ENCODE data around the gene NPR1. TPM values are rescaled to one million over a fixed set of nuclear protein-coding genes. Genes with fewer than 3 reads are reported as not detected.

NPR1 gene
- total RNA-seq, 2 donors from 2014 or later, result 2.3 to 3.6 TPM

GRCh38 chr1:153733970-153734369, 55.5 kb downstream of the NPR1 start:
- no peak overlapping the region for H3K9ac ChIP-seq (ENCODE audit: low read depth in 2 of 2, low read length in 2 of 2)
- H3K4me3 ChIP-seq, result no peak overlapping the region
- TF ChIP-seq CTCF (IDR thresholded peaks at IDR 0.05), result no peak
- H3K27me3 ChIP-seq, result no peaks in the 10 kb centered on the region
- intact Hi-C loops (cut with DNase I), result loop anchor here (2.0 kb wide), 1 partner anchor 53 kb away; no protein-coding TSS in a partner anchor
- H3K27ac ChIP-seq, result no peak overlapping the region
- no peaks in the 10 kb centered on the region for H3K36me3 ChIP-seq
- H3K9me3 ChIP-seq, result no peaks in the 10 kb centered on the region
- no peak for DNase-seq
- H3K4me1 ChIP-seq, result peaks cover 3% of the 10 kb centered on the region

- no peak for DNase-seq
- no peaks in the 10 kb centered on the region for H3K9me3 ChIP-seq
- no peak overlapping the region for H3K9ac ChIP-seq (ENCODE audit: low read depth in 2 of 2, low read length in 2 of 2)
- no peak for TF ChIP-seq CTCF (IDR thresholded peaks at IDR 0.05)
- H3K4me3 ChIP-seq, result no peak overlapping the region
- H3K27ac ChIP-seq, result no peak overlapping the region
- H3K36me3 ChIP-seq, result no peaks in the 10 kb centered on the region
- intact Hi-C loops (cut with DNase I), result no loop called here
- no peaks in the 10 kb centered on the region for H3K27me3 ChIP-seq
- no peaks in the 10 kb centered on the region for H3K4me1 ChIP-seq
Observed at GRCh38 chr1:153734396-153735089, 56.1 kb downstream of the NPR1 start.

- no peak for DNase-seq
Observed at GRCh38 chr1:153735090-153735420, 56.6 kb downstream of the NPR1 start.

GRCh38 chr1:153741986-153742385, 63.5 kb downstream of the NPR1 start:
- no peaks in the 10 kb centered on the region for H3K27me3 ChIP-seq
- H3K4me1 ChIP-seq, result no peaks in the 10 kb centered on the region
- no peaks in the 10 kb centered on the region for H3K9me3 ChIP-seq
- DNase-seq, result no peak
- H3K36me3 ChIP-seq, result peaks cover 10% of the 10 kb centered on the region
- H3K4me3 ChIP-seq, result no peak overlapping the region
- intact Hi-C loops (cut with DNase I), result no loop called here
- no peak overlapping the region for H3K9ac ChIP-seq (ENCODE audit: low read depth in 2 of 2, low read length in 2 of 2)
- H3K27ac ChIP-seq, result no peak overlapping the region
- no peak for TF ChIP-seq CTCF (IDR thresholded peaks at IDR 0.05)

More at GRCh38 chr1:153735090-153735420, 56.6 kb downstream of the NPR1 start:
- H3K9me3 ChIP-seq, result no peaks in the 10 kb centered on the region
- no peak overlapping the region for H3K9ac ChIP-seq (ENCODE audit: low read depth in 2 of 2, low read length in 2 of 2)
- H3K27ac ChIP-seq, result no peak overlapping the region
- no peaks in the 10 kb centered on the region for H3K27me3 ChIP-seq
- no peaks in the 10 kb centered on the region for H3K36me3 ChIP-seq
- no peak for TF ChIP-seq CTCF (IDR thresholded peaks at IDR 0.05)
- intact Hi-C loops (cut with DNase I), result no loop called here
- H3K4me3 ChIP-seq, result no peak overlapping the region
- no peaks in the 10 kb centered on the region for H3K4me1 ChIP-seq

GRCh38 chr1:153742411-153743142, 64.1 kb downstream of the NPR1 start:
- Histone ChIP-seq H3K27me3 (no peaks in the 10 kb centered on the region), H3K9me3 (no peaks in the 10 kb centered on the region), H3K9ac (ENCODE audit: low read depth in 2 of 2, low read length in 2 of 2) (no peak overlapping the region), H3K4me3 (no peak overlapping the region), H3K36me3 (peaks cover 16% of the 10 kb centered on the region), H3K4me1 (no peaks in the 10 kb centered on the region), H3K27ac (no peak overlapping the region)
- no peak for DNase-seq
- intact Hi-C loops (cut with DNase I), result no loop called here
- no peak for TF ChIP-seq CTCF (IDR thresholded peaks at IDR 0.05)

Small RNAs within 50 kb of the gene (microRNA-seq; reads per million reads assigned to microRNA genes)
- gene MIR8083, result not detected

Other genes with a start within 250 kb of the NPR1 start
- not detected for gene S100A7, start 218.0 kb upstream of the NPR1 start, total RNA-seq
- 1,000 to 10,000 TPM; 2,444 to 2,474 TPM for gene S100A6, start 142.7 kb upstream of the NPR1 start, total RNA-seq
- gene S100A5, start 137.8 kb upstream of the NPR1 start, total RNA-seq, result not detected
- gene S100A4, start 132.9 kb upstream of the NPR1 start, total RNA-seq, result 10 to 100 TPM; 41.8 to 83.8 TPM
- under 1 TPM in 1 of 2 donors, not detected in 1; 0.61 TPM for gene S100A3, start 129.4 kb upstream of the NPR1 start, total RNA-seq
- gene S100A2, start 112.8 kb upstream of the NPR1 start, total RNA-seq, result 1 to 10 TPM; 1.0 to 2.4 TPM
- 100 to 1,000 TPM; 232 to 288 TPM for gene S100A16, start 65.6 kb upstream of the NPR1 start, total RNA-seq
- gene S100A14, start 62.4 kb upstream of the NPR1 start, total RNA-seq, result 100 to 1,000 TPM; 543 to 565 TPM
- gene S100A13, start 51.2 kb upstream of the NPR1 start, total RNA-seq, result 10 to 100 TPM; 45.2 to 67.2 TPM
- gene S100A1, start 50.3 kb upstream of the NPR1 start, total RNA-seq, result 1 to 10 TPM in 1 of 2 donors, under 1 TPM in 1; 0.69 to 1.5 TPM
- gene CHTOP, start 44.6 kb upstream of the NPR1 start, total RNA-seq, result 10 to 100 TPM; 51.3 to 88.6 TPM
- gene SNAPIN, start 20.0 kb upstream of the NPR1 start, total RNA-seq, result 10 to 100 TPM; 29.3 to 33.0 TPM
- gene ILF2, start 7.7 kb upstream of the NPR1 start, total RNA-seq, result 100 to 1,000 TPM; 105 to 171 TPM
- 10 to 100 TPM; 25.5 to 53.1 TPM for gene INTS3, start 49.4 kb downstream of the NPR1 start, total RNA-seq
- 10 to 100 TPM; 24.1 to 27.9 TPM for gene SLC27A3, start 96.7 kb downstream of the NPR1 start, total RNA-seq
- gene GATAD2B, start 244.3 kb downstream of the NPR1 start, total RNA-seq, result 10 to 100 TPM; 32.5 to 36.5 TPM